Measurements from ENCODE around the gene PDGFRA. TPM values are rescaled to one million over a fixed set of nuclear protein-coding genes. Genes with fewer than 3 reads are reported as not detected.
A peak's percentile ranks its signal among the peaks of the same experiment; 100 is the strongest.
"Not testable (repeated sequence)": the region's sequence is repeated elsewhere in the genome, so short reads cannot be mapped to it uniquely, and the experiment has no call there.

The PDGFRA gene
- polyA plus RNA-seq, 3 donors, result not detected

DNA sequence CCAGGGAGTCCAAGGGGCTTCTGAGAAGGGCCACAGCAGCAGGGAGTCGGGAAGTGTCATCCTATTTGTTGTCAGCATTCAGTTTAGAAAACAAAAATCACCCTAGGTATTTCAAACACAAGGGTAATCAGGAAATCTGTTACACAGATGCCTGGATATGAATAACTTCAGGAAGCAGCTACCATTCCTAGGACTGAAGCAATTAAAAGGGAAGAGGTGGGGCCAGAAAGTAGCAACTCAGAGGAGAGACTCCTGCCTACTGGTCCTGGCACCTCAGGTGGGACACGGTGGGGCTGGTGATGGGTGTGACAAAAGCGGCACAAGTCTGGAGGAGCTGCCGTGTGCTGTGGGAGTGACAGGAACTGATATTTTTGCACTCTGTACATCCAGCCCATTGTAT is 107.9 kb downstream of the PDGFRA start:
- H3K36me3 Mint-ChIP-seq, result no peaks in the 10 kb centered on the region
- no peak overlapping the region for H3K9ac ChIP-seq (ENCODE audit: insufficient read depth, low read length, poor library complexity, severe bottlenecking)
- H3K4me1 Mint-ChIP-seq, result peaks cover 2% of the 10 kb centered on the region
- no peak overlapping the region for H3K27ac ChIP-seq (ENCODE audit: low read depth in 1 of 2, low read length in 2 of 2)
- no peaks in the 10 kb centered on the region for H3K27me3 ChIP-seq (ENCODE audit: control insufficient read depth in 2 of 2, insufficient read depth in 2 of 2, low read length in 2 of 2)
- intact Hi-C loops (cut with micrococcal nuclease), result no loop called here
- 83% methylated on average over 3 of the region's 4 CpGs for WGBS (ENCODE audit: insufficient coverage)
- no peak overlapping the region for H3K27ac Mint-ChIP-seq
- TF ChIP-seq, protein P1, sequence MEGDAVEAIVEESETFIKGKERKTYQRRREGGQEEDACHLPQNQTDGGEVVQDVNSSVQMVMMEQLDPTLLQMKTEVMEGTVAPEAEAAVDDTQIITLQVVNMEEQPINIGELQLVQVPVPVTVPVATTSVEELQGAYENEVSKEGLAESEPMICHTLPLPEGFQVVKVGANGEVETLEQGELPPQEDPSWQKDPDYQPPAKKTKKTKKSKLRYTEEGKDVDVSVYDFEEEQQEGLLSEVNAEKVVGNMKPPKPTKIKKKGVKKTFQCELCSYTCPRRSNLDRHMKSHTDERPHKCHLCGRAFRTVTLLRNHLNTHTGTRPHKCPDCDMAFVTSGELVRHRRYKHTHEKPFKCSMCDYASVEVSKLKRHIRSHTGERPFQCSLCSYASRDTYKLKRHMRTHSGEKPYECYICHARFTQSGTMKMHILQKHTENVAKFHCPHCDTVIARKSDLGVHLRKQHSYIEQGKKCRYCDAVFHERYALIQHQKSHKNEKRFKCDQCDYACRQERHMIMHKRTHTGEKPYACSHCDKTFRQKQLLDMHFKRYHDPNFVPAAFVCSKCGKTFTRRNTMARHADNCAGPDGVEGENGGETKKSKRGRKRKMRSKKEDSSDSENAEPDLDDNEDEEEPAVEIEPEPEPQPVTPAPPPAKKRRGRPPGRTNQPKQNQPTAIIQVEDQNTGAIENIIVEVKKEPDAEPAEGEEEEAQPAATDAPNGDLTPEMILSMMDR (IDR thresholded peaks at IDR 0.05), result no peak
- H3K4me3 Mint-ChIP-seq, result no peak overlapping the region
- no peak overlapping the region for H3K4me2 ChIP-seq (replicated peaks; ENCODE audit: extremely low read depth, low read length, poor library complexity, severe bottlenecking)
- no peaks in the 10 kb centered on the region for H4K20me1 ChIP-seq (ENCODE audit: insufficient read depth, low read length)
- H3K9me3 ChIP-seq (replicated peaks in 1 of 2; ENCODE audit: control insufficient read depth in 1 of 2, insufficient read depth in 1 of 2, low read length in 2 of 2), result no peaks in the 10 kb centered on the region
- H3K9me3 Mint-ChIP-seq, result peaks cover 0 to 3% (median 1%) of the 10 kb centered on the region in 7 donors
- H3K4me3 ChIP-seq (replicated peaks in 1 of 3; ENCODE audit: low read depth in 2 of 3, low read length in 3 of 3), result no peak overlapping the region
- H2AFZ ChIP-seq (ENCODE audit: insufficient read depth, low read depth, low read length, poor library complexity, severe bottlenecking), result no peak overlapping the region
- H3K79me2 ChIP-seq (ENCODE audit: insufficient read depth, low read length), result no peaks in the 10 kb centered on the region
- no peak for DNase-seq
- peaks cover 0 to 2% (median 0%) of the 10 kb centered on the region in 3 donors for H3K27me3 Mint-ChIP-seq (ENCODE audit: low read depth in 3 of 3)
- H3K4me1 ChIP-seq (ENCODE audit: control insufficient read depth in 1 of 2, insufficient read depth in 2 of 2, low read length in 2 of 2), result no peaks in the 10 kb centered on the region
- no peaks in the 10 kb centered on the region for H3K36me3 ChIP-seq (replicated peaks in 1 of 2; ENCODE audit: control insufficient read depth in 1 of 2, insufficient read depth in 2 of 2, low read length in 2 of 2)

DNA sequence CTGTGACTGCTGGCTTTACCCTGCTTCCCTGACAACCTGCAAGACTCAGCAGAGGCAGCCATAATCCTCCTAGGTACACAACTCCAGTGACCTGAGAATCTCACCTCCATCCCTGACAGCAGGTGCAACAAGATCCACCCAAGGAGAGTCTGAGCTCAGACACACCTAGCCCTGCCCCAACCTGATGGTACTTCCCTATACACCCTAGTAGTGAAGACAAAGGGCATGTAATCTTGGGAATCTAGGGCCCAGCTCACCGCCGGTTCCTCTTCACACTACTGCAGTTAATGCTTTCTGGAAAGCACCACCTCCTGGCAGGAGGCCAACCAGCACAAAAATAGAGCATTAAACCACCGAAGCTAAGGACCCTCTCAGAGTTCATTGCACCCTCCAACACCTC is 113.0 kb downstream of the PDGFRA start:
- H3K4me3 ChIP-seq (replicated peaks in 1 of 3; ENCODE audit: low read depth in 2 of 3, low read length in 3 of 3); H3K4me2 ChIP-seq (replicated peaks; ENCODE audit: extremely low read depth, low read length, poor library complexity, severe bottlenecking); H3K9me3 Mint-ChIP-seq; H3K4me3 Mint-ChIP-seq; H3K36me3 ChIP-seq (replicated peaks in 1 of 2; ENCODE audit: control insufficient read depth in 1 of 2, insufficient read depth in 2 of 2, low read length in 2 of 2); H3K4me1 ChIP-seq (ENCODE audit: control insufficient read depth in 1 of 2, insufficient read depth in 2 of 2, low read length in 2 of 2); H3K27me3 ChIP-seq (ENCODE audit: control insufficient read depth in 2 of 2, insufficient read depth in 2 of 2, low read length in 2 of 2); H2AFZ ChIP-seq (ENCODE audit: insufficient read depth, low read depth, low read length, poor library complexity, severe bottlenecking); H3K36me3 Mint-ChIP-seq; H4K20me1 ChIP-seq (ENCODE audit: insufficient read depth, low read length); H3K9me3 ChIP-seq (replicated peaks in 1 of 2; ENCODE audit: control insufficient read depth in 1 of 2, insufficient read depth in 1 of 2, low read length in 2 of 2); H3K79me2 ChIP-seq (ENCODE audit: insufficient read depth, low read length); intact Hi-C loops (cut with micrococcal nuclease); DNase-seq; H3K9ac ChIP-seq (ENCODE audit: insufficient read depth, low read length, poor library complexity, severe bottlenecking); H3K27ac ChIP-seq (ENCODE audit: low read depth in 1 of 2, low read length in 2 of 2); H3K27me3 Mint-ChIP-seq (ENCODE audit: low read depth in 3 of 3); H3K4me1 Mint-ChIP-seq: not testable (repeated sequence)
- 95% methylated on average over 3 of the region's 3 CpGs for WGBS (ENCODE audit: insufficient coverage)
- H3K27ac Mint-ChIP-seq, result peak overlapping the region in 1 of 7 donors; percentile 31

Other genes with a start within 250 kb of the PDGFRA start
- 10 to 100 TPM; 23.1 to 83.3 (median 73.4) TPM for gene CHIC2, start 164.7 kb upstream of the PDGFRA start, polyA plus RNA-seq
- gene GSX2, start 129.1 kb upstream of the PDGFRA start, polyA plus RNA-seq, result not detected